Uterine smooth muscle cell (primary cell): ENCODE results near the gene SPANXN4. TPM values are rescaled to one million over a fixed set of nuclear protein-coding genes. Genes with fewer than 3 reads are reported as not detected.

Source experiments
- total RNA-seq: library from RNA; depleted of rRNA; stranded (reverse); fragments of >200 nt; gene quantifications from 2 replicates; pipeline ENCODE4 v1.2.3, GENCODE V29; 2014

SPANXN4 gene
- not detected in 2 replicates for total RNA-seq

GRCh38 chrX:143025628-143026027, at the start of gene SPANXN4:
TSS of gene SPANXN4 (plus strand) at chrX:143025928. CDS start at chrX:143026015, 87 bp downstream.

